Measurements from ENCODE around the gene HID1. TPM values are rescaled to one million over a fixed set of nuclear protein-coding genes. Genes with fewer than 3 reads are reported as not detected.
"Not testable (repeated sequence)": the region's sequence is repeated elsewhere in the genome, so short reads cannot be mapped to it uniquely, and the experiment has no call there.

Gene HID1
- total RNA-seq (2014; rRNA removed; shearing (Covaris generic)): 0.65 and 2.7 TPM in 2 replicates

GRCh38 chr17:74972107-74972972 lies at the start of gene HID1:
Gene HID1 (minus strand): TSS chr17:74972759. CDS start chr17:74972656, 103 bp downstream.
- DNase-seq (ENCODE audit: low spot score): no peak

GRCh38 chr17:75020331-75021110 lies 48.0 kb upstream of the HID1 start:
- no peak for DNase-seq (ENCODE audit: low spot score)

GRCh38 chr17:75019710-75020109 lies 47.2 kb upstream of the HID1 start:
- DNase-seq (ENCODE audit: low spot score): no peak

- no peak for DNase-seq (ENCODE audit: low spot score)
Measured at GRCh38 chr17:75019146-75019545, 46.6 kb upstream of the HID1 start.

GRCh38 chr17:75013092-75013559 lies 40.6 kb upstream of the HID1 start:
- DNase-seq (ENCODE audit: low spot score): no peak

GRCh38 chr17:75012346-75013091 lies 40.0 kb upstream of the HID1 start, which contains the start of gene MRPL58:
Gene MRPL58 (plus strand): TSS chr17:75012670. CDS start chr17:75012687, 17 bp downstream.
- peak; percentile 73 for DNase-seq (ENCODE audit: low spot score)

- DNase-seq (ENCODE audit: low spot score): no peak
Measured at GRCh38 chr17:75012096-75012345, 39.5 kb upstream of the HID1 start.

- no peak for DNase-seq (ENCODE audit: low spot score)
Measured at GRCh38 chr17:75011401-75012095, 39.0 kb upstream of the HID1 start.

- no peak for DNase-seq (ENCODE audit: low spot score)
Measured at GRCh38 chr17:75010683-75011400, 38.3 kb upstream of the HID1 start.

GRCh38 chr17:75009139-75009724 lies 36.7 kb upstream of the HID1 start:
- no peak for DNase-seq (ENCODE audit: low spot score)

- no peak for DNase-seq (ENCODE audit: low spot score)
Measured at GRCh38 chr17:75008373-75008772, 35.8 kb upstream of the HID1 start.

- no peak for DNase-seq (ENCODE audit: low spot score)
Measured at GRCh38 chr17:75006653-75007052, 34.1 kb upstream of the HID1 start.

GRCh38 chr17:75006084-75006483 lies 33.5 kb upstream of the HID1 start:
- not testable (repeated sequence) for DNase-seq (ENCODE audit: low spot score)

GRCh38 chr17:75005291-75005690 lies 32.7 kb upstream of the HID1 start:
- DNase-seq (ENCODE audit: low spot score): no peak

- DNase-seq (ENCODE audit: low spot score): no peak
Measured at GRCh38 chr17:75004371-75004770, 31.8 kb upstream of the HID1 start.

- DNase-seq (ENCODE audit: low spot score): no peak
Measured at GRCh38 chr17:75003957-75004355, 31.4 kb upstream of the HID1 start.

- no peak for DNase-seq (ENCODE audit: low spot score)
Measured at GRCh38 chr17:75003070-75003956, 30.8 kb upstream of the HID1 start.

- DNase-seq (ENCODE audit: low spot score): no peak
Measured at GRCh38 chr17:75001915-75002843, 29.6 kb upstream of the HID1 start.

Data from A172 (cell line).